GM18508 (cell line): ENCODE results near the gene FMOD.

ENCODE experiments used
- ATAC-seq: cut with Tn5 transposase; IDR thresholded peaks from one replicate; pipeline ENCODE4 v1.9.1; 2021; ENCODE audit warnings: moderate number of reproducible peaks; ENCODE audit not compliant: insufficient read depth, unreplicated experiment

The FMOD gene

DNA sequence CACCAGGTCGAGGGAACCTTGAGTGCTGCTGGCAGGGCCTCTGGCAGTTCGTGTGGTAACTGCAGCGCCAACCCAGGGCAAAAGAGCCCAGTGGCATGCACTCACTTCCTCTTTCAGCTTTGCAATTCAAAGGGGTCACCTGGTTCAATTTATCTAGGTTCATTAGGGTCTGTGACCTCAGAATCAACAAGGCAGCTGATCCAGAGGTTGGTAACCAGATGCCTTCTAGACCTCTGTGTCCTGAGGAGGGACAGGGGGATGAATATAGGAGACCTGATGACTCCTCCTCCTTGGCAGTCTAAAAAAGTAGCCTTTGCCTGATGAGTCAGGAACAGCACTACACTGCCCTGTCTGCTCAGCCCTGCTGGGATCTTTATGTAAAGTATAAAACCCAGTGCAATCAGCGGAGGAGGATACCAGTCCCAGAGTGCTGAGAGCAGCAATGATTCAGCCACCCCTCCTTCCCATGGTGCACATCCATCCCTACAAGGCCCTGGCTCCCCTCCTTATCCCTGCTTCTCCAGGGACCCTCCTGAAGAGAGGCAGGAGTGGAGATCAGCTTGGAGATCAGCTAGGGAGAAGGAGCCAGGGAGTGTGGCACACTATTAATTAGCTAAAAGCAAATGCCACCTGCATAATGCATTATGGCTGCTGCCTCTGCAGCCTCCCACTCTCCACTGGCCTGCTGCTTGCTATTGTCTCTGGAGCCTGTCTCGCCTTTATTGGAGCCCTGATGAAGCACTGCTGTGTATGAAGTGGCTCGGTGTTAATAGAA is 11.2 kb upstream of the FMOD start:
- no peak for ATAC-seq

DNA sequence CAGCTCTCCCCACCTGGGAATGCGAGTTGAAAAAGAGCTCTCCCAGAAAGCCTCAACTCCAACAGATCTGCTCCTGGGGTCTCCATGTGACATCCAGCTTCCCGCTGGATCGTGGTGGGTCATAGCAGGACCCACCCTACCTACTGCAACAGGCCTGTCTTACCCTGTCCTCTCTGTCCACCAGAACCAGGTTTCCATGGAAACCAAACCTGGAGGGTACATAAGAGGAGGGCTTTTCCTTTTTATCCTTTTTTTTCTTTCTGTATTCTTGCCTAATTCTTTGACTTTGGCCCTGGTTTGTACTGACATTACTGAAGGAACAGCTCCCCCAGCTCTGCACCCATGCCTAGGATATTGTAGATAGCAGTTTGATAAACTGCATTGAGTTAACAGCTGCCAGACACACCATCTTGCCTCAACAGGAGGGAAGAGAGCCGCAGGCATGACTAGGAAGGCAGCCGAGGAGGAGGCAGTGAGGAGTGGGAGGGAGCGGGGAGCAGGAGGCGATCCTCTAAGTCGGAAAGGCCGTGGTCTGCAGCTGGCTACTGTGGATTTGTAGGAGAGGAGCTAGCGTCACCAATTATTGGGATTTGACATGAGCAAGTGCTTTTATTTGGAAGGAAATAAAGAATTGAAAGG is 9.7 kb upstream of the FMOD start:
- no peak for ATAC-seq

DNA sequence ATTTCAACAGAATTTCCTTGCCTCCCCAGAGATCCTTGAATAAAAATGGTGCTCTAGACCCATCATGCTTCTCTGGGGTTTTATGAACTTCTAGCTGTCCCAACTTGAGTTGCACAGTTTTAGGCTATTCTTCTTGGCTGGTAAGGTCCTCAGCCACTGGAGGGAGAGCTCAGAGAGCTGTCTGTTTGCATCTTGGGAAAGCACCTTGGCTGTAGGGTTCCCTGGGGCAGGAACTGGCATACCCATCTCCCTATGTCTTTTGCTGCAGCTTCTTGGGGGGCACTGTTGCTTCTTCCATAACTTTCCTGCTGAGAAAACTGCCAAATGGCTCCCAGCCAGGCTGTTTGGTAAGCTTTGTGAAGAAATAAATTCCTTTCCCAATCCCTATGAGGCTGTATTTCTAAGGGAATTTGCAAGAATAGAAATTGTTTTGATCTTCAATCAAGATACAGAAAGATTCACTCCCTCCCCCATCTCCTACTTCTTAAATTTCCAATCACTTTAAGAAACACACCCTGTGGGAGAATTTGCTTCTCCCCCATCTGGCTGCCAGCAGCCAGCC is 8.2 kb upstream of the FMOD start:
- no peak for ATAC-seq

DNA sequence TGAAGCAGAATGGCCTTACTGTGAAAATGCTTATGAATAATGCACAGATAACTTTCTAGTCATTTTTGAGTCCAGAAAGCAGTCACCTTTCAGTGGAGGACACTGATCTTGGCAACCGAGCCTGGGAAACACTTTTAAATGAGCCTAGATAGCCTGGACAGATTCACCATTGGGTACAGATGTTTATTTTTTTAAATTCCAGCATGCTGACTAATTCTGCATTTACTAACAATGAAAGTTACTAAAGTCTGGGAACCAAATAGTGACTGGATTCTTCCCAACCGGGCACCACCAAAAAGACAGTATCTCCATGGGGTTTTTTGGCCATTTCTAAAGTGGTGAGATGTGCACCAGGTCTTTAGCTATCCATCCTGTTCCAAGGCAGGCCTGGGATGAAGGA is 3.3 kb upstream of the FMOD start:
- ATAC-seq: no peak

DNA sequence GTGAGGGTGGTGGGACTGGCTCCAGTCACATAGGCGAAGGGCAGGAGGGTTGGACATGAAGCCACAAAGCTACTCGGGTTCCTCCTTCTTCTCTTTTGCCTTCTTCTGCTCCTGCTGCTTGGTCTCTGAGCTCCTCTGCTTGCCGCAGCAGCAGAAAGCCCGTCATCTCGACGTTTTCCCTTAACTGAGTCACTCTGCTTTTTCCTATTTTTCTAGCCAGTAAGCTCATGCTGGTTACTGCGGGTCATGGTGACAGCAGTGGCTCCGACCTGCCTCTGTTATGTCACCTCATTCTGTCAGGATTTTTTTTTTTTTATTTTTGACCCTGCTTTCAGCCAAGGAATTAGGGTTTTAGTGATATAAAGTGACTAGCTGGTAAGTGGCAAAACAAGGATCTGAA is 2.6 kb upstream of the FMOD start:
- no peak for ATAC-seq

DNA sequence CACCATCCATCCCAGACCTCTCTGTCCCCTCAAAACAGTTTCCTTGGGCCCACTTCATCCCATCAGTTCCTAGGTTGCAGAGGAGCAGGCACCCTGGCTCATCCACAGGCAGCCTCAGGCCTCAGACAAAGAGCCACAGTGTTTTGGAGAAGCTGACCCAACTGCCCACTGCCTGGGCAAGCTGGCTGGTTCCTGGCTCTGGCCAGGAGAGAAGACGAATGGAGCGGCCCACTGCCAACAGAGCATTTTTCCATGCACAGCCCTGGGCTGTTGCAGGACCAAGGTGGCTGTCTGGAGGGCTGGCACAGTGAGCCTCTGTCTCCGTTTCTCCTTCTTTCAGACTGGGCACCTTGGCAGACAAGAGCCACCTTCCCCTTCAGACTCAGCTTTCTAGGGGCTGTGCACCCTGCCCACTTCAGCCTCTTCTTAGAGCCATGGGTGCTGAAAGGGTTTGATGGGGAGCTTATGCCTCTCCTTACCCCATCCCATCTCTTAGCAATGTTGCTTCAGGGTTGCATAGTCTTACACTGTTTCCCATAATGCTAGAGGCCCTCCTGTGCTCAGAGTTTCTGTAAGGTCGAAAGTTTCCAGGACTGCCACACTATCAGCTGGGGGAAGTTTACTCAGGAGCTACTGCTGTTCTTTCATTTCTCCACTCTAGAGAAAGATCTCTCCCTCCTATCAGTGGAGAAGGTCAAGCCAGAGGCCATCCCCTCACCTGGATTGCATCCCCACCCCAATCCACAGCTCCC is 973 bp downstream of the FMOD start:
- no peak for ATAC-seq

DNA sequence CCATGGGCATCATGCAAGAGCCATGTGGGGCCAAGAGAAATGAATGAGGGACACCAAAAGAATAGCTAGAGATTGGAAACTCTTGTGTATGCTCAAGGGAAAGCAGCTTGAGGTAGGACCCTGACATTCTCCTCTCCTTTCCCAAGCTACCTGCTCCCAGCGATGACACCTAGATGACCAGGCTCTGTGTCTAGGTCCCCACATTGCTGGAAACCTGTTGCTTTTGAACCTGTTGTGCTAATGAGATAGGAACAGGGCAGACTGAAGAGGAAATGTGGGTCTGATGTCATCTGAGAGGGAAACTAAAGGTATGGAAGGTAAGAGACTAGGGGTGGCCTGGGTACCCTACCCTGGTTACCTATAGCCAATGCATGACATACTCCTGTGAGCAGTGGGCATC is 1.8 kb downstream of the FMOD start:
- ATAC-seq: no peak

DNA sequence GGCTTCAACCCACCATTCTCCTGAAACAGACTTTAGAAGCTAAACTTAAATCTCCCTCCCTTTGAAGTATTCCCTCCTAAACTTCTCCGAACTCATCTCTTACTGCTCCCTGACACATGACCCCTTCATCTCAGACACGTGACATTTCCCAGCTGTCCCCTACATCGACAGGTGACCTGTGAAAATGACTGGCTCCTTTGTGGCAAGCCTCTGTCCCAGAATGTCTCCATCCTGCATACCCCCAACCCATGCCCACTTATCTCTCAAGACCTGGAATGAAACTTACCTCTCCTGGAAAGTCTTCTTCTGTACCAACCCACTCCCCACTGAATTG is 4.2 kb downstream of the FMOD start:
- no peak for ATAC-seq

DNA sequence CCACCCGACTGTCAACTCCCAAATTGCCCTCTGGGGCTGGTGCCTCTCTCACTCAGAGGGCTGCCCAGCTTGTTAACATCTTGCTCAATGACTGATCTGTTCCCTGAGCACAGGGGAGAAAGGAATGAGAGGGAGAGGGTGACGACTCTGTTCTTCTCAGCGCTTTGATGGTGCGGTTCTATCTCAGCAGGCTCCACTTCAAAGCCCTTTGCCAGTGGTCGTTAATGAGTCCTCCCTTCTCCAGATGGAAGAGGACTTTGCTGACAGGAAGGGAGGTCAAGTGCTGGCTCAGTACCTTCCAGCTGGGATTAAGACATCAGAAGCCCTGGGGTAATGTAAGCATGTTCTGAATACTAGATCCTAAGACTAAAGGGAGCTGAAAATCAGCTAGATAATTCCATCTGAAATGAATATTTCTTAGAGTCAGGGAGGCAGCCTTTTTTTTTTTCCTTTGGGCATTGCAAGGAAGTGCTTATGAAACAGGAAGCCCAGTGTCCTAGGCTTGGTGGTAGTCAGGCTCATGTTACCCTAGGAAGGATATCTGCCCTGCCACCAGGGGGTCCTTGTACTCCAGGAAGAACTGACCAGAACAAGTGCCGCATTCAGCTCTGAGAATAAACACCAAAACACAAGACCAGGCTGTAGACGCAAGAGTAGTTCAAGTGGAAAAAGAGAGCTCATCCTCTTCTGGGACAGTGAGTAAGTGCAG is 4.7 kb downstream of the FMOD start:
- ATAC-seq: no peak

DNA sequence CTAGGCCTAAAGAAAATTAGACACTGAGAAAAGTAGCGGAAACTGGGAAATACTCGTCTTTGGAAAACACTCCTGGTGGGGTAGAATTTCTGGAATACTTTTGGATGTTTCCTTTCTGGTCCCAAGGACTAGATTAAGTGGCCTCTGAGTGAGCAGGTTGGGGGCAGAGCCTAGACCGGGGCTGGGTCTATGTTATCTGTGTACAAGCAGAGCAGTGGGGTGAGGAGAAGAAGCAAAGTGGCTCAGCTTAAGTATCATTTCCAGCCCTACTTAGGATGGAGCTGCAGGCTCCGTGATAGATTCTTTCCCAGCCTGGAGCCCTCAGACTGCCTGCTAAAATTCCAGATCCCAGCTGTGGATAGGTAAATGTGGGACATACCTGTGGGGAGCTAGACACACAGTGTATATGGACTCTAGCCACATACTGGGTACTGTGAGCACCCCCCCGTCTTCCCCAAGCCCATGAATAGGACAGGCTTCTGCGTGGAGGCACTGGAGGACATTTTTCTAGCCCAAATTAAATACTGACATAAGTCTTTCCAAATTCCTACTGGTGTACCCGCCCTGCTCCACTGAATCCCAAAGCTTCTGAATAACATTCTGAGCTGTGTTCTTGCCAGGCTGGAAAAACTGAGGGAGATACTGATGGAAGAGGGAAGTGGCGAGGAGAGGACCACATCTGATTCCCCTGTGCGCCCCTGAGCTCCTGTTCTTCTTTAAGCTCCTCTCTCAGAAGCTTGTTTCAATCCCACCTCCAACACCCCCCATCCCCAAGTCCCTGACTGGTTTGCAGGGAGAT is 6.8 kb downstream of the FMOD start:
- no peak for ATAC-seq

DNA sequence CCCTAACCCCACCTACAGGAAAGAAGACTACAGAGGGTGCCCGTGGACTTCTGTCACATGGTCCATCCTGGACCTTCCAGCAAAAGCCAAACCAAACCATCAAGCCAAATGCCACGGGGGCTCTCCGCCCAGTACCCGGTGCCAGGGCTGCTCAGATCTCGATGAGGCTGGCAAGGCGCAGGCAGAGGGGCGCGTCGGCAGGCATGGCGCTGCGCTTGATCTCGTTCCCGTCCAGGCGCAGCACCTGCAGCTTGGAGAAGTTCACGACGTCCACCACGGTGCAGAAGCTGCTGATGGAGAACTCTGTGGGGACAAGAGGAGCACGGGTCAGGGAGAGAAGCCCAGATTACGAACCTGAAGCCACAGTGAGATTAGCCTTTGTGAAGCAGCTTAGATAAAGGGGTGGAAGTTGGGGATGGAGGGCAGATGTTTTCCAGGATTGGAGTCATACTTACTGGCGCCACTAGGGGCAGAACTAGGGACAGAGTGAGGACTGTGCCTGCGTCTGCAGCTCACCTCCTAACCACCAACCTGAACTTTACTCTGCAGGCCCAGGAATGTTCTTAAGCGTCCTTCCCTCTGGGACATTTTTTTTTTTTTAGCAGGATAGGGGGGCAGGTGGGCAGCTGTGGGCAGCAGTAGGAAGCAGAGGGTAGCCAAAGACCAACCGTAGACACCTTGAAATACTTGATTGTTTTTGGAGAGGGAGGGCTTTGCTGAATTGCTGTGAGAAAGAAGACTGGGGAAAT is 8.6 kb downstream of the FMOD start:
- ATAC-seq: no peak

DNA sequence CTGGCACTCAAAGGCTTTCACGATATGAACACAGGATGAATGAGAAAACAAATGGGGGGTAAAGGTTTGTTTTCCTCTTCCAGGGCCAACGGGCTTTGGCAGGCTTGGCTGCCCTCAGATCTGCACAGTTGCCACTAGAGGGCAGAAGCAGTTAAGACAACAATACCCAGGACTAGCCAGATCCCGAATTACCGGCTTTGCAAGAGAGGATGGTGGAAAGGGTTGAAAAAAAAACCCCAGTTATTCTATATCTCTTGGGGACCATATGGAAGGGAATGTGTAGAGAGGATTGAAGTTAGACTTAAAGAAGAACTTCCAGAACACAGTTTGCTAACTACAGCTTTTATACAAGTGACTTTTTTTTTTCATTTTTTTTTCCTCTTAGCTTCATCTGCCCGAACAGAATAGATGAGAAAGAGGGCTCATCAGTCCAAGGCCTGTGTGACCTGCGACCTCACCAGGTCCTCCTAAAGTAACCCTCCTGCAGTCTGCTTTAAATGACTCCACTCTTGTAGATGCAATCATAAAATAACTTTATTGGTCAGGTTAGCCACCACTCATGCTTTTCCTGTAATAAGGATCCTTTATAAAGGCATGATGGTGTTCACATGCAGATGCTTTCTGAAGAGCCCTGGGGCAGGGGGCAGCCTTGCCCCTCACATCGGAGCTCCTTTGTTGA is 10.7 kb downstream of the FMOD start:
- no peak for ATAC-seq

DNA sequence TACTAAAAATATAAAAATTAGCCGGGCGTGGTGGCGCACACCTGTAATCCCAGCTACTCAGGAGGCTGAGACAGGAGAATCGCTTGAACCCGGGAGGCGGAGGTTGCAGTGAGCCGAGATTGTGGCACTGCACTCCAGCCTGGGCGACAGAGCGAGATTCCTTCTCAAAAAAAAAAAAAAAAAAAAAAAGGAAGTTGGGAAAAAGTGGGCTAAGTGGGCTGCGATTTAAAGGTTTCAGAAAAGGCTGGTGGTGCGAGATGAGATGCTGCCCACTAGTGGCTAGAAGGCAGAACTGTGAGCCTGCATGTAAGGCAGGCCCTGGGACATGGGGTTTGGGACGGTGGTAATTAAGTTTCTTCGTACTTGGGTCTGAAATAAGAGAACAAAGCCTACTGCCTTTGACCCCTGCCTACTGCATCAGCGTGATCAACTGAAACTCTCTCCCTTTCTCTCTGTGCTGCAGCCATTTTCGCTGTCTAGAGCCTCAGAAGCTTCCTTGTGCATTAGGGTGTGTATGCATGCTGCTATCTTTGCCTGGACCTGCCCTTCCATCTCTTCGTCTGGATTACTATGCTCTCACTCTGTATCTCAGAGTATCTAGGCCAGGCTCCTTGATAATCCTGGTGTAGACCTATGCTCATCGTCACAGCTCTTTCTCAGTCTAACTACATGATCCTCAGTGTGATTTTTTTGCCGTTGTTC is 12.4 kb downstream of the FMOD start:
- no peak for ATAC-seq

DNA sequence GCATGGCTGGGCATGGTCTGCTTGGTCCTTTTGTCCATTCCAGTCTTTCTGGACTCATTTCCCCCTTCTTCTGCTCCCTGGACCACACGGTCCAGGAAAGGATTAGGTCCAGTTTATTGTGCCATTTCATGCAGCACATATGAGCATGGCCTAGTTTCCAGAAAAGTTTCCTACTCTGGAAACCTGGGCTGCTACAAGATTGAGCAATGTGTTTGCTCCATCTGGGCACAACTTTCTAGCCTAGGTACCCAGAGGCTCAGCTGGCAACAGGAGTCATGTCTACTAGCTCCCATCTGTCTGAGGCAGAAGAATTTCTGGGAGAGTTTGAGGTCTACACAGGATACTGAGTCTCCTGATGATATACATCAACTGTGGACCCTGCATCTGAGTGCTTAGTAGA is 14.8 kb downstream of the FMOD start:
- ATAC-seq: no peak

DNA sequence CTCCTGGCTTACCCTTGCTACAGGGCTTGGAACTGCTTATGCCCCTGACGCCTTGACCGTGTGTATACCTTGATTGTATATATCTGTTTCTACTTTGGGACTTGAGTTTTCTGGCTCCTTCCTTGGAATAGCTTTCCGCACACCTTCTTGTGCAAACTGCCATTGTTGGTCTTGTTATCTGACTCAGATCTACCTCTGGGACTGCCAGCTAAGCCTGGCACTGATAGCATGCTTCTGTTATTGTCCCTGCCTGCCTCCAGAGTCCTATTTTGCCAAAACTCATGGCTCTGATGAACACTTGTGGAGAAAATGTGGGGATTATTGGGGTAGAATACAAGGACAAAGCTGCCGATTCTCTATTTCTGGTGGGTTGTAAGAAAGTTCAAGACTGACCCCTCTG is 15.4 kb downstream of the FMOD start:
- no peak for ATAC-seq

DNA sequence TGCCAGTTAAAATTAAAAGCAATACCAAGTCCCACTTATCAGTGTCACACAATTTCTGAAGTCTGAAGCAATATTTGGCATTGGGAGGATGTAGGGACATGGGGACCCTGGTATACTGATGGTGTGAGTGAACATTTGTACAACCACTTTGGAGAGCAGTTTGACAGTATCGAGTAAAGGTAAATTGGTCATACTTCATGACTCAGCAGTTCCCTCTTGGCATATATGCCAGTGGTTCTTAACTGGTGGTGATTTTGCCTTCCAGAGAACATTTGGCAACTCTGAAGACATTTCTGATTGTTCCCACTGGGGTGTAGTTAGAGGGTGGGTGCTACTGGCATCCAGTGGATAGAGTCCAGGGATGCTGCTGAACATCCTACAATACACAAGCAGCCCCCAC is 19.7 kb downstream of the FMOD start:
- no peak for ATAC-seq

DNA sequence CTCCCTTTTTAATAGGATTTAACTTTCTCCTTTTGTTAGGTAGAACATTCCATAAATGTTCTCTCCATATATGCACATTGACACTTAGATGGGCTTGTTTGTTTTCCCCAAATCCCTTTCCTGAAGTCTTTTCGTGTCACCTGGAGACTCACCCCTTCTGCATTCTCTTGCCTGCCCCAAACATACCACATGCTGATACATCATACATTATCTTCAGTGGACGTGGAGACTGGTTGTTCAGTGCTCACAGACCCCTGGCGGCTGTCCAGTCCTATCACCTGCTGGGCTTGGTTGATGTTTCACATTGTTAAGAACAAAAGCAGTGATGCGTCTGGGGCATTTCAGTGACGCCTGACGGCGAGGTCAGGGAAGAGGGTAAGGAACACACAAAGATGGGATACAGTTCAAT is 22.2 kb downstream of the FMOD start:
- ATAC-seq: no peak
